ENCODE measurements around the gene MEGF6. TPM values are rescaled to one million over a fixed set of nuclear protein-coding genes. Genes with fewer than 3 reads are reported as not detected.

MEGF6 gene
- total RNA-seq, 1 donor, result 2.2 TPM

DNA sequence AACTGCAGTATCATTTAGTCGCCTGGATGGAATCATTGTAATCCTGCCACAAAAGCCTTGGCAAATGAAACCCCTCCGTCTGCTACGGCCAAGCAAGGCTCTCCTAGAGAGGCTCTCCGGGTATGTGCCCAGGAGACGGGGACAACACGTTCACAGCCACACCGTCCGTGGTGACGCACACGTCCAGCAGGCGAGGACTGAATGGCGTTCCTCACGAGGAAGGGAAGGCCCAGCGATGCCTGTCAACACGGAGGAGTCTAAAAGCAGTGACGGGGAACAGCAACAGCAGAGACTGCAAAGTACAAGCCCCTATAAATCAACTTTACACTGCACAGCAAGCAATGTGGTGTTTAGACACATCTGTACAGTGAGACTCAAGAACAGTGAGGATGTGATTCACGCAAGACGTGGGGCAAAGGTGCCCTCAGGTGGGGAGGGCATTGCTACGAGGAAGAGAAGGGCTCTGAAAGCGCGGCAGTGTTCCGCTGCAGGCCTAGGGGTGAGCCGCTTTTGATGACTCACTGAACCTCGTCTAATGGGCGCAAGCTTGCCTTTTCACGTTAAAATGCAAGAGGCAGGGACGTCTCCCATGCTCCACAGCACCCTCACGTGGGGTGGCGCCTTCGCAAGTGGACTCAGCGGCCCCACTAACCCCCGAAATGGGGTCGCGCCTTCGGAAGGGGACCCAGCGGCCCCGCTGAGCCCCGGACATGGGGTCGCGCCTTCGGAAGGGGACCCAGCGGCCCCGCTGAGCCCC, 31.8 kb upstream of the MEGF6 start:
- no peak for DNase-seq (ENCODE audit: low read depth)
- TF ChIP-seq, protein P1, sequence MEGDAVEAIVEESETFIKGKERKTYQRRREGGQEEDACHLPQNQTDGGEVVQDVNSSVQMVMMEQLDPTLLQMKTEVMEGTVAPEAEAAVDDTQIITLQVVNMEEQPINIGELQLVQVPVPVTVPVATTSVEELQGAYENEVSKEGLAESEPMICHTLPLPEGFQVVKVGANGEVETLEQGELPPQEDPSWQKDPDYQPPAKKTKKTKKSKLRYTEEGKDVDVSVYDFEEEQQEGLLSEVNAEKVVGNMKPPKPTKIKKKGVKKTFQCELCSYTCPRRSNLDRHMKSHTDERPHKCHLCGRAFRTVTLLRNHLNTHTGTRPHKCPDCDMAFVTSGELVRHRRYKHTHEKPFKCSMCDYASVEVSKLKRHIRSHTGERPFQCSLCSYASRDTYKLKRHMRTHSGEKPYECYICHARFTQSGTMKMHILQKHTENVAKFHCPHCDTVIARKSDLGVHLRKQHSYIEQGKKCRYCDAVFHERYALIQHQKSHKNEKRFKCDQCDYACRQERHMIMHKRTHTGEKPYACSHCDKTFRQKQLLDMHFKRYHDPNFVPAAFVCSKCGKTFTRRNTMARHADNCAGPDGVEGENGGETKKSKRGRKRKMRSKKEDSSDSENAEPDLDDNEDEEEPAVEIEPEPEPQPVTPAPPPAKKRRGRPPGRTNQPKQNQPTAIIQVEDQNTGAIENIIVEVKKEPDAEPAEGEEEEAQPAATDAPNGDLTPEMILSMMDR (IDR thresholded peaks at IDR 0.05; ENCODE audit: insufficient read depth, low read depth, low read length), result no peak
- H3K4me3 ChIP-seq (ENCODE audit: low read depth, low read length), result no peak overlapping the region

GRCh38 chr1:3641816-3642215, 30.5 kb upstream of the MEGF6 start:
- TF ChIP-seq, protein P1 (IDR thresholded peaks at IDR 0.05; ENCODE audit: insufficient read depth, low read depth, low read length), result no peak
- H3K4me3 ChIP-seq (ENCODE audit: low read depth, low read length), result no peak overlapping the region
- DNase-seq (ENCODE audit: low read depth), result no peak

GRCh38 chr1:3641046-3641760, 29.9 kb upstream of the MEGF6 start:
- DNase-seq (ENCODE audit: low read depth), result no peak
- H3K4me3 ChIP-seq (ENCODE audit: low read depth, low read length), result no peak overlapping the region
- TF ChIP-seq, protein P1 (IDR thresholded peaks at IDR 0.05; ENCODE audit: insufficient read depth, low read depth, low read length), result no peak

DNA sequence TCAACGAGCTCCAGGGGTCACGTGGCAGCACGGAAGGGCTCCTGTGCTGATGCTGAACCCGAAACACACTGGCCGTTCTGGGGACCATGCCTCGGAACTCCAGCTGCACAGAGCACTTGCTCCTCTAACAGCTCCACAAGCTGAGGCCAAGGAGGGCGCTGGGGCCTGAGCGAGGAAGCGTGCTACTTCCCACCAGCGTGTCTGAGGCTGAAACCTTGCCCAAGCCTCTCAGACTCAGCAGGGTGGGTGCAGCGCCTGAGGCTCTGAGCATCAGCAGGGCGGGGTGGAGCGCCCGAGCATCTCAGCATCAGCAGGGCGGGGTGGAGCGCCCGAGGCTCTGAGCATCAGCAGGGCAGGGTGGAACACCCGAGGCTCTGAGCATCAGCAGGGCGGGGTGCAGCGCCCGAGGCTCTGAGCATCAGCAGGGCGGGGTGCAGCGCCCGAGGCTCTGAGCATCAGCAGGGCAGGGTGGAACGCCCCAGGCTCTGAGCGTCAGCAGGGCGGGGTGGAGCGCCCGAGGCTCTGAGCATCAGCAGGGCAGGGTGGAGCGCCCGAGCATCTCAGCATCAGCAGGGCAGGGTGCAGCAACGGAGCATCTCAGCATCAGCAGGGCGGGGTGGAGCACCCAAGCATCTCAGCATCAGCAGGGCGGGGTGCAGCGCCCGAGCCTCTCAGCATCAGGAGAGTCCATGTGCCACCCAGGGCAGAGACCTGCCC, 29.0 kb upstream of the MEGF6 start:
- TF ChIP-seq, protein P1 (IDR thresholded peaks at IDR 0.05; ENCODE audit: insufficient read depth, low read depth, low read length), result no peak
- no peak for DNase-seq (ENCODE audit: low read depth)
- no peak overlapping the region for H3K4me3 ChIP-seq (ENCODE audit: low read depth, low read length)

DNA sequence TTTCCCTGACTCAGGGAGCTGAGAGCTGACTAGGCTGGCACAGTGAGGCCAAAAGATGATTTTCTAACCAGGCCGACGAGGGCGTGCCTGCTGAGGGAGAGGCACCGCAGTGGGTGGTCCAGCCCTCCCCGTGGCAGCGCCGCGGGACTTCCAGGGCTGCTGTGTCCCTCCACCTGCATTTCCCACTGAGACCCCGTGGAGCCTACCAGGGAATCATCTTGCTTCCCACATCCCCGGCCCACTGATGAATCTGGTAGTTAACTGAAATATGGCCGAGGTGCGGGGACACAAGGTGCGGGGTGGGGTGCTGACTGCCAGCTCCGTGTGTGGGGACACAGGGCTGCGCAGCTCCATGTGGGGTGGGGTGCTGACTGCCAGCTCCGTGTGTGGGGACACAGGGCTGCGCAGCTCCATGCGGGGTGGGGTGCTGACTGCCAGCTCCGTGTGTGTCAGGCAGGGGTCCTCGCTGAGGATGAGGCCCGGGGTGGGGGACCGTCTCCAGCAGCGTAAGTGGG, 28.1 kb upstream of the MEGF6 start:
- DNase-seq (ENCODE audit: low read depth), result no peak

DNA sequence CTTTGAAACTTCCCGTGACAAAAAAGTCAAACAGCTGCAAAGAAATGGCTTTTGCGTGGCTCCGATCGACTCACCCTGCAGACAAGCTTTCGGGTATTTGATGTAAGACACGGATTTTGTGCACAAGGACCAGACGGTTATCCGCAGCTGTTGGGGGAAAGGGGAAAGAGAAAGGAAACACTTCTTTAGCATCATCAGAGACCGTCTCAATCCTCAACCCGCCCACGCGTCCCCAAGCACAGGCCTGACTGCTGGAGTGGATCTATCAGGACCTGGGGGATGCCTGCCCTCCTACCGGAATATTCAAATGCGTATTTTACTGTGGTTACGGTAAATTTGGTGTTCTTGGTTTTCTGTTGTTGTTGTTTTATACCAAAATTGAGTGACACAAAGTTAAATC, 27.4 kb upstream of the MEGF6 start:
- H3K4me3 ChIP-seq (ENCODE audit: low read depth, low read length), result no peak overlapping the region

More for the DNA sequence above, 28.1 kb upstream of the MEGF6 start:
- TF ChIP-seq, protein P1 (IDR thresholded peaks at IDR 0.05; ENCODE audit: insufficient read depth, low read depth, low read length), result no peak
- H3K4me3 ChIP-seq (ENCODE audit: low read depth, low read length), result no peak overlapping the region

More for the DNA sequence above, 27.4 kb upstream of the MEGF6 start:
- no peak for DNase-seq (ENCODE audit: low read depth)
- TF ChIP-seq, protein P1 (IDR thresholded peaks at IDR 0.05; ENCODE audit: insufficient read depth, low read depth, low read length), result no peak
